KMS-11 (cell line): ENCODE measurements around the gene RFTN2.

Experiments
- H2AFZ ChIP-seq: fragments of 200-600 bp; sonication (generic); 2 replicates; pipeline ENCODE4 v1.6.1; 2016; ENCODE audit warnings: antibody characterized with exemption, mixed run types, low read depth
- H3K27ac ChIP-seq: fragments of 200-600 bp; sonication (generic); 2 replicates; pipeline ENCODE4 v1.6.1; 2016; ENCODE audit warnings: mild to moderate bottlenecking, mixed run types
- H3K27me3 ChIP-seq: fragments of 200-600 bp; sonication (generic); 2 replicates; pipeline ENCODE4 v1.6.1; 2017; ENCODE audit warnings: mild to moderate bottlenecking, low read depth, mixed run types, moderate library complexity; ENCODE audit not compliant: insufficient read depth
- H3K36me3 ChIP-seq: fragments of 200-600 bp; sonication (generic); 2 replicates; pipeline ENCODE4 v1.6.1; 2017; ENCODE audit warnings: mild to moderate bottlenecking, mixed run types; ENCODE audit not compliant: insufficient read depth
- H3K4me1 ChIP-seq: fragments of 200-600 bp; sonication (generic); 2 replicates; pipeline ENCODE4 v1.6.1; 2016; ENCODE audit warnings: mild to moderate bottlenecking, low read depth, mixed run types; ENCODE audit not compliant: poor library complexity, severe bottlenecking
- H3K4me2 ChIP-seq: fragments of 200-600 bp; sonication (generic); 2 replicates; pipeline ENCODE4 v1.7.0; 2016; ENCODE audit warnings: mild to moderate bottlenecking, mixed run types
- H3K4me3 ChIP-seq: fragments of 200-600 bp; sonication (generic); IDR thresholded peaks from 2 replicates; pipeline ENCODE4 v1.6.1; 2017; ENCODE audit warnings: low read depth, low read length, mixed read lengths; ENCODE audit not compliant: insufficient read depth
- H3K79me2 ChIP-seq: fragments of 200-600 bp; sonication (generic); 2 replicates; pipeline ENCODE4 v1.6.1; 2016; ENCODE audit warnings: low read depth, mixed run types; ENCODE audit not compliant: insufficient read depth
- H3K9ac ChIP-seq: fragments of 200-600 bp; sonication (generic); 2 replicates; pipeline ENCODE4 v1.6.1; 2016; ENCODE audit warnings: mild to moderate bottlenecking, mixed run types
- H4K20me1 ChIP-seq: fragments of 200-600 bp; sonication (generic); 2 replicates; pipeline ENCODE4 v1.6.1; 2016; ENCODE audit warnings: mild to moderate bottlenecking, mixed run types; ENCODE audit not compliant: insufficient read depth
- CTCF ChIP-seq: fragments of 200-600 bp; sonication (generic); conservative IDR thresholded peaks from 2 replicates; pipeline ENCODE4 v1.6.1; 2017; ENCODE audit warnings: low read depth, mild to moderate bottlenecking, antibody characterized with exemption, low read length, moderate library complexity, mixed read lengths

Gene RFTN2

GRCh38 chr2:197576631-197577030, 98.8 kb downstream of the RFTN2 start:
- no peak overlapping the region for H3K27ac ChIP-seq
- H3K27me3 ChIP-seq, result no peaks in the 10 kb centered on the region
- TF ChIP-seq CTCF, result no peak
- H3K79me2 ChIP-seq, result no peaks in the 10 kb centered on the region
- H3K4me1 ChIP-seq, result peaks cover 9% of the 10 kb centered on the region
- H3K4me2 ChIP-seq, result no peak overlapping the region
- H3K4me3 ChIP-seq, result no peak overlapping the region
- H3K36me3 ChIP-seq, result no peaks in the 10 kb centered on the region
- H2AFZ ChIP-seq, result no peak overlapping the region
- H4K20me1 ChIP-seq, result no peaks in the 10 kb centered on the region
- no peak overlapping the region for H3K9ac ChIP-seq

- Histone ChIP-seq H3K4me3 (no peak overlapping the region), H3K4me1 (peaks cover 9% of the 10 kb centered on the region), H3K27ac (no peak overlapping the region), H3K4me2 (no peak overlapping the region), H4K20me1 (no peaks in the 10 kb centered on the region), H2AFZ (no peak overlapping the region), H3K79me2 (no peaks in the 10 kb centered on the region), H3K9ac (no peak overlapping the region), H3K36me3 (no peaks in the 10 kb centered on the region), H3K27me3 (no peaks in the 10 kb centered on the region)
- TF ChIP-seq CTCF, result no peak
These were observed 99.4 kb downstream of the RFTN2 start for GRCh38 chr2:197575987-197576386.

- Histone ChIP-seq H3K4me1 (peaks cover 9% of the 10 kb centered on the region), H3K79me2 (no peaks in the 10 kb centered on the region), H3K4me2 (no peak overlapping the region), H4K20me1 (no peaks in the 10 kb centered on the region), H3K27ac (no peak overlapping the region), H3K36me3 (no peaks in the 10 kb centered on the region), H3K27me3 (no peaks in the 10 kb centered on the region), H2AFZ (no peak overlapping the region), H3K4me3 (no peak overlapping the region), H3K9ac (no peak overlapping the region)
- TF ChIP-seq CTCF, result no peak
These were observed 101.8 kb downstream of the RFTN2 start for GRCh38 chr2:197573608-197574007.

GRCh38 chr2:197571627-197572271, 103.6 kb downstream of the RFTN2 start:
- H3K4me2 ChIP-seq, result no peak overlapping the region
- no peaks in the 10 kb centered on the region for H4K20me1 ChIP-seq
- no peak overlapping the region for H2AFZ ChIP-seq
- H3K4me3 ChIP-seq, result no peak overlapping the region
- H3K27me3 ChIP-seq, result no peaks in the 10 kb centered on the region
- no peaks in the 10 kb centered on the region for H3K4me1 ChIP-seq
- no peaks in the 10 kb centered on the region for H3K79me2 ChIP-seq
- H3K27ac ChIP-seq, result no peak overlapping the region
- no peak overlapping the region for H3K9ac ChIP-seq
- no peaks in the 10 kb centered on the region for H3K36me3 ChIP-seq
- TF ChIP-seq CTCF, result no peak
